ENCODE results near the gene KIF26B. TPM values are rescaled to one million over a fixed set of nuclear protein-coding genes. Genes with fewer than 3 reads are reported as not detected.

Gene KIF26B
- total RNA-seq, 1 donor from 2014 or later = 0.49 TPM

DNA sequence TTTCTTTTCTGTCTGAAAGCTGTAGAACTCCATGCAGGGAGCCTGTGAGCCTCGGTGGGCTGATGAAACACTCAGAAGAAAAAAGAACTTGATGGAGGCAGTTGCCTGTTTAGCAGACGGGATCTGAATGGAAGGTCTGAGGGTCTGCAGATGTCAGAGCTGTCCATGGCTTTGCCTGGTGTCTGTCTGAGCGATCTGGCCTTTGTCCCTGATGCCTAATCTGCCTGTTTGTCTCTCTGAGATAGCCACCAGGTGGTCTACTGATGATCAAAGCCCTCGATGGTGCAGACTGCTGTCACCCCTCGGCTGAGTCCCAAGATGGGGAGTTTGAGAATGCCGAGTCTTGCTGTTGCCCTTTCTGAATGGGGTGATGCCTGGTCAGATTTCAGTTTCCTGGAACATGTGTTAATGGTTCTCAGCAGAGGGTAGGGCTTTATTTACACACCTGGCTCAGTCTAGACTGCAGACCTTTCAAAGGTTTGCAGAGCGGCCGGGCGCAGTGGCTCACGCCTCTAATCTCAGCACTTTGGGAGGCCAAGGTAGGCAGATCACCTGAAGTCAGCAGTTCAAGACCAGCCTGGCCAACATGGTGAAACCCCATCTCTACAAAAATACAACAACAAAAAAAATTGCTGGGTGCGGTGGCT is 90.4 kb downstream of the KIF26B start:
- H3K36me3 ChIP-seq = no peaks in the 10 kb centered on the region
- no peak for TF ChIP-seq POLR2A (IDR thresholded peaks at IDR 0.05)
- no peak for TF ChIP-seq POLR2AphosphoS5 (IDR thresholded peaks at IDR 0.05; ENCODE audit: insufficient read depth in 1 of 2, low read depth in 1 of 2)
- TF ChIP-seq, protein P1, sequence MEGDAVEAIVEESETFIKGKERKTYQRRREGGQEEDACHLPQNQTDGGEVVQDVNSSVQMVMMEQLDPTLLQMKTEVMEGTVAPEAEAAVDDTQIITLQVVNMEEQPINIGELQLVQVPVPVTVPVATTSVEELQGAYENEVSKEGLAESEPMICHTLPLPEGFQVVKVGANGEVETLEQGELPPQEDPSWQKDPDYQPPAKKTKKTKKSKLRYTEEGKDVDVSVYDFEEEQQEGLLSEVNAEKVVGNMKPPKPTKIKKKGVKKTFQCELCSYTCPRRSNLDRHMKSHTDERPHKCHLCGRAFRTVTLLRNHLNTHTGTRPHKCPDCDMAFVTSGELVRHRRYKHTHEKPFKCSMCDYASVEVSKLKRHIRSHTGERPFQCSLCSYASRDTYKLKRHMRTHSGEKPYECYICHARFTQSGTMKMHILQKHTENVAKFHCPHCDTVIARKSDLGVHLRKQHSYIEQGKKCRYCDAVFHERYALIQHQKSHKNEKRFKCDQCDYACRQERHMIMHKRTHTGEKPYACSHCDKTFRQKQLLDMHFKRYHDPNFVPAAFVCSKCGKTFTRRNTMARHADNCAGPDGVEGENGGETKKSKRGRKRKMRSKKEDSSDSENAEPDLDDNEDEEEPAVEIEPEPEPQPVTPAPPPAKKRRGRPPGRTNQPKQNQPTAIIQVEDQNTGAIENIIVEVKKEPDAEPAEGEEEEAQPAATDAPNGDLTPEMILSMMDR (IDR thresholded peaks at IDR 0.05) = no peak
- intact Hi-C loops (cut with DNase I) = no loop called here

DNA sequence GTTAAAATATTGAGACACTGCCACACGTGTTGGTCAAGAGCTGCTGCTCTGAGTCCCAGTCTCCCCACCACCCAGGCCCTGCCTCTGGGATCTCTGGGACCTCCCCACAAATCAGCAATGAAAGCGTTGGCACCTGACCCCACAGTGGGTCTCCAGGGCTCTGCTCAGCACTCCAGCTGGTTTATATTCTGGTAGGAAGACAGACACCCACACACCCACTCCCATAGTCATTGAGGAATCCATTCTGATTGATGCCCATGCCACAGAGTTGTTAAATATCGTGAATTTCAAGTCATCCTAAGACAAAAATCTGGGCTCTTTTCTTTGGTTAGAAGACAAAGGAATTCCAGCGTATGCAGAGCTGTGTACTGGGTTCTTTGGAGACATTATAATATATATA is 91.6 kb downstream of the KIF26B start:
- no peak overlapping the region for H3K27ac ChIP-seq
- no peaks in the 10 kb centered on the region for H3K9me3 ChIP-seq
- intact Hi-C loops (cut with DNase I) = no loop called here
- TF ChIP-seq, protein P1 (IDR thresholded peaks at IDR 0.05) = no peak
- TF ChIP-seq POLR2AphosphoS5 (IDR thresholded peaks at IDR 0.05; ENCODE audit: insufficient read depth in 1 of 2, low read depth in 1 of 2) (no peak), POLR2A (IDR thresholded peaks at IDR 0.05) (no peak)
- H3K36me3 ChIP-seq = no peaks in the 10 kb centered on the region
- DNase-seq (ENCODE audit: extremely low spot score in 2 of 2) = no peak
- H3K4me3 ChIP-seq = no peak overlapping the region
- no peaks in the 10 kb centered on the region for H3K4me1 ChIP-seq
- no peaks in the 10 kb centered on the region for H3K27me3 ChIP-seq

More for the DNA sequence above, 90.4 kb downstream of the KIF26B start:
- no peak overlapping the region for H3K27ac ChIP-seq
- no peak for DNase-seq (ENCODE audit: extremely low spot score in 2 of 2)
- no peak overlapping the region for H3K4me3 ChIP-seq
- H3K9me3 ChIP-seq = no peaks in the 10 kb centered on the region
- H3K27me3 ChIP-seq = no peaks in the 10 kb centered on the region
- no peaks in the 10 kb centered on the region for H3K4me1 ChIP-seq

DNA sequence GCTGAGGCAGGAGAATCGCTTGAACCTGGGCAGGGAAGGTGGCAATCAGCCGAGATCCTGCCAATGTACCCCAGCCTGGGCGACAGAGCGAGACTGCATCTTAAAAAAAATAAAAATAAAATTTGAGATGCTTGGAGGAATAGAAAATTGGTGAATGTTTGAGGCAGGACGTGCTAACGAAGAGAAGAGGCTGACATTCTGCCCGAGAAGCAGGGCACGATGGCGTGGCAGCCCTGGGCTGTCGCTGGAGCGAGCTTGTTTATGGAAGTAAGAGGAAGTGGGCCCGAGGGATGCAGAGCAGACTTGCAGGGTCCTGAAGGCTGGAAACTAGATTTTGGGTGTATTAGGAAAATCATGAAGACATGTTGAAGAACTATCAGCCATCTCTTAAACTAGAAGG is 92.6 kb downstream of the KIF26B start:
- no peak for DNase-seq (ENCODE audit: extremely low spot score in 2 of 2)
- Histone ChIP-seq H3K9me3 (no peaks in the 10 kb centered on the region), H3K4me3 (no peak overlapping the region), H3K27me3 (no peaks in the 10 kb centered on the region), H3K27ac (no peak overlapping the region), H3K4me1 (no peaks in the 10 kb centered on the region), H3K36me3 (no peaks in the 10 kb centered on the region)
- intact Hi-C loops (cut with DNase I) = no loop called here
- TF ChIP-seq POLR2A (IDR thresholded peaks at IDR 0.05) = no peak
- TF ChIP-seq, protein P1 (IDR thresholded peaks at IDR 0.05) = no peak
- TF ChIP-seq POLR2AphosphoS5 (IDR thresholded peaks at IDR 0.05; ENCODE audit: insufficient read depth in 1 of 2, low read depth in 1 of 2) = no peak

DNA sequence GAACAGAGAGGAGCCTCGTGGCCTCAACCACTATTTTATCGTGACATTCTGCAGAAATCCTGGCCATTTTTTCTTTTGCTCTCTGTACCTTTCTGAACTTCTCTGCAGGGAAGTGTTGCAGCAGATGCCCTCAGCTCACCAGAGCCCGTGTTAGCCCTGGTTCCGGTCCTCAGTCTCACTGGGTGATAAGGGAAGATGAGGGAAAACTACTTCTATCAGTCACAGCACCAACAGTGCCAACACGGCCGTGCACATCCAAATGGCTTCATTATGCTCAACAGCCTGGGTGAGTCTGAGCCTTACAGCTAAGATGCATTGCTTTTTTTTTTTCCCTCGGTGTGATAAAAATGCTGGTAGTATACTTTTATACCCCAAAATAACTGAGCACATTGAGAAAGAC is 93.0 kb downstream of the KIF26B start:
- H3K27ac ChIP-seq = no peak overlapping the region
- no peak for TF ChIP-seq POLR2A (IDR thresholded peaks at IDR 0.05)
- TF ChIP-seq POLR2AphosphoS5 (IDR thresholded peaks at IDR 0.05; ENCODE audit: insufficient read depth in 1 of 2, low read depth in 1 of 2) = no peak
- TF ChIP-seq, protein P1 (IDR thresholded peaks at IDR 0.05) = no peak
- H3K4me3 ChIP-seq = peak overlapping the region in 1 of 2 donors; percentile 6
- H3K27me3 ChIP-seq = no peaks in the 10 kb centered on the region
- no peaks in the 10 kb centered on the region for H3K4me1 ChIP-seq
- intact Hi-C loops (cut with DNase I) = no loop called here
- H3K36me3 ChIP-seq = no peaks in the 10 kb centered on the region
- DNase-seq (ENCODE audit: extremely low spot score in 2 of 2) = no peak
- no peaks in the 10 kb centered on the region for H3K9me3 ChIP-seq

DNA sequence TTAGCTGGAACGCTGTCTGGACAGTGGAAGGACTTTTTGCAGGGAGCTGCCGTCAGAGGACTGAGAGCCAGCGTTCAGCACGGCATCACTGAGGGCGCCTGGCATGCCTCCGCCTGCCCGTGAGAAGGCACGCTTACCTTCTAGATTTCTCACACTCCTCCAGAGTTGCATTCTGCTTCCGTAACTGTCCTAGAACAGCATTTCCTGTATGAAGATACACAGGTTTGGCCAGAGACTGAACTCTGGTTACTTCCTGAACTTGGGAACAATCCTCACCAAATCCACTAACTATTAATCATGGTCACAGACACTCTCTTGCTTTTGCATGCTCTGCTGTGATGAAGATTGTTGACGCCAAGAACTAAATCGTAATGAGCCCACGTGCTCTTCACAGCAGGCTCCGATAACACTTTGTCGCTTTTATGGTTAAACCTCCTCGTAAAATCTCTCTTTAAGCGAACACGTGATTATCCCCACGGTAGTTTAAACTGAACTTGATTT is 93.5 kb downstream of the KIF26B start:
- TF ChIP-seq POLR2A (IDR thresholded peaks at IDR 0.05) (no peak), POLR2AphosphoS5 (IDR thresholded peaks at IDR 0.05; ENCODE audit: insufficient read depth in 1 of 2, low read depth in 1 of 2) (no peak)
- TF ChIP-seq, protein P1 (IDR thresholded peaks at IDR 0.05) = no peak
- no peak for DNase-seq (ENCODE audit: extremely low spot score in 2 of 2)

More for the DNA sequence above, 93.5 kb downstream of the KIF26B start:
- Histone ChIP-seq H3K27me3 (no peaks in the 10 kb centered on the region), H3K9me3 (no peaks in the 10 kb centered on the region), H3K4me1 (no peaks in the 10 kb centered on the region), H3K4me3 (peak overlapping the region in 1 of 2 donors; percentile 6), H3K27ac (no peak overlapping the region), H3K36me3 (no peaks in the 10 kb centered on the region)
- intact Hi-C loops (cut with DNase I) = no loop called here
